Brain pericyte (primary cell): ENCODE results near the gene CHKA.

Experiments
- DNase-seq: peaks from one replicate; pipeline ENCODE4 v3.0.0-alpha.2; 2012; ENCODE audit warnings: low read depth, low spot score

Gene CHKA

GRCh38 chr11:68142441-68143309, 21.5 kb upstream of the CHKA start:
- DNase-seq: no peak

GRCh38 chr11:68142028-68142412, 20.8 kb upstream of the CHKA start:
- no peak for DNase-seq

GRCh38 chr11:68141246-68142027, 20.2 kb upstream of the CHKA start:
- DNase-seq: no peak

- DNase-seq: no peak
Measured at GRCh38 chr11:68140496-68141245, 19.5 kb upstream of the CHKA start.

GRCh38 chr11:68138237-68138636, 17.0 kb upstream of the CHKA start:
- no peak for DNase-seq

- no peak for DNase-seq
Measured at GRCh38 chr11:68137833-68138232, 16.6 kb upstream of the CHKA start.

GRCh38 chr11:68136866-68137265, 15.7 kb upstream of the CHKA start:
- no peak for DNase-seq

GRCh38 chr11:68135161-68135560, 14.0 kb upstream of the CHKA start:
- no peak for DNase-seq

- no peak for DNase-seq
Measured at GRCh38 chr11:68133761-68134160, 12.6 kb upstream of the CHKA start.

- DNase-seq: no peak
Measured at GRCh38 chr11:68130121-68130520, 8.9 kb upstream of the CHKA start.

GRCh38 chr11:68128682-68129327, 7.6 kb upstream of the CHKA start:
- no peak for DNase-seq

GRCh38 chr11:68127714-68128681, 6.8 kb upstream of the CHKA start:
- DNase-seq: peak; percentile 31

GRCh38 chr11:68125164-68125563, 4.0 kb upstream of the CHKA start:
- DNase-seq: no peak

GRCh38 chr11:68122936-68123539, 1.9 kb upstream of the CHKA start:
- DNase-seq: no peak

- DNase-seq: no peak
Measured at GRCh38 chr11:68120273-68121066, 718 bp downstream of the CHKA start.

GRCh38 chr11:68118706-68119448, 2.3 kb downstream of the CHKA start:
- DNase-seq: no peak

- DNase-seq: no peak
Measured at GRCh38 chr11:68117853-68118470, 3.2 kb downstream of the CHKA start.

GRCh38 chr11:68116974-68117373, 4.2 kb downstream of the CHKA start:
- no peak for DNase-seq
